Duodenal mucosa (tissue), 2 donors: ENCODE data around the gene RBM8A.

Experiments used
- H3K27ac ChIP-seq: one replicate; pipeline ENCODE4 v1.7.0; 2013; ENCODE audit warnings: low read depth, low read length
- H3K27me3 ChIP-seq, 2 donors: one replicate each; pipeline ENCODE4 v1.7.0; 2013; ENCODE audit warnings: low read length in 2 of 2, control low read depth in 1 of 2; ENCODE audit not compliant: insufficient read depth in 2 of 2, control insufficient read depth in 1 of 2
- H3K36me3 ChIP-seq, 2 donors: one replicate each; pipeline ENCODE4 v1.7.0; 2013; ENCODE audit warnings: low read length in 2 of 2, control low read depth in 1 of 2; ENCODE audit not compliant: insufficient read depth in 2 of 2, control insufficient read depth in 1 of 2
- H3K4me1 ChIP-seq, 2 donors: one replicate each; pipeline ENCODE4 v1.7.0; 2013; ENCODE audit warnings: low read length in 2 of 2, control low read depth in 1 of 2; ENCODE audit not compliant: insufficient read depth in 2 of 2, control insufficient read depth in 1 of 2
- H3K4me3 ChIP-seq, 2 donors: one replicate each; pipeline ENCODE4 v1.7.0; 2013; ENCODE audit warnings: low read length in 2 of 2, low read depth in 1 of 2
- H3K9ac ChIP-seq, 2 donors: one replicate each; pipeline ENCODE4 v1.7.0; 2013; ENCODE audit warnings: low read length in 2 of 2, low read depth in 1 of 2
- H3K9me3 ChIP-seq, 2 donors: one replicate each; pipeline ENCODE4 v1.7.0; 2013; ENCODE audit warnings: low read length in 2 of 2, control low read depth in 1 of 2; ENCODE audit not compliant: control insufficient read depth in 1 of 2

RBM8A gene

GRCh38 chr1:145885738-145886287, 41.5 kb downstream of the RBM8A start, which contains the start of gene ANKRD35:
Gene ANKRD35 (minus strand): TSS chr1:145885866. CDS start chr1:145885758, 108 bp downstream.
- H3K4me3 ChIP-seq, result peak within 1 kb of the TSS; percentile 76 to 81
- no peak within 1 kb of the TSS for H3K9ac ChIP-seq
- no peaks in the 10 kb centered on the region for H3K9me3 ChIP-seq
- peaks cover 9 to 12% of the 10 kb centered on the region in 2 donors for H3K4me1 ChIP-seq
- no peak within 1 kb of the TSS for H3K27ac ChIP-seq
- H3K36me3 ChIP-seq, result no peaks in the 10 kb centered on the region
- H3K27me3 ChIP-seq, result peaks cover 10 to 18% of the 10 kb centered on the region in 2 donors

- peaks cover 10 to 18% of the 10 kb centered on the region in 2 donors for H3K27me3 ChIP-seq
- H3K36me3 ChIP-seq, result no peaks in the 10 kb centered on the region
- peaks cover 5 to 7% of the 10 kb centered on the region in 2 donors for H3K4me1 ChIP-seq
- no peak overlapping the region for H3K27ac ChIP-seq
- H3K9ac ChIP-seq, result no peak overlapping the region
- no peak overlapping the region for H3K4me3 ChIP-seq
- no peaks in the 10 kb centered on the region for H3K9me3 ChIP-seq
Measured at GRCh38 chr1:145884675-145885074, 42.6 kb downstream of the RBM8A start.

DNA sequence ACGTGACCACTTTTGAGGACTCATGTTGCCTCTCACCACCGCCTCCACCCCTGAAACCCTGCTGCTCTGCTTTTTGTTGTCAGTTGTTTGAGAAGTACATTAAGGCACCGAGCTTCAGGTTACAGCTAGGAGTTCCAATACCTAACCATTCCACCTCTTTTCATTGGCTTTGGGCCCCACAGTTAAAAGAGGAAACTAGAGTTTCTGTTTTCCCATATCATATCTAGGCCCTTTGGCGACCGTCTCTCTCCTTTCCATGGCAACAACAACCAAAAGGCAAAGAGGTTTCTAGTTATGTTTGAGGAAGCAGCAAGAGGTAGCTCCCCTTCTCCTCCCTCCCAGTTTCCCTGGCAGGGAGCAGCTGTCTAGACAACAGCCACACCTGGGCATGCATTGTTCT, 47.5 kb downstream of the RBM8A start:
- no peak overlapping the region for H3K9ac ChIP-seq
- H3K36me3 ChIP-seq, result no peaks in the 10 kb centered on the region
- H3K27me3 ChIP-seq, result peaks cover 2 to 12% of the 10 kb centered on the region in 2 donors
- H3K4me3 ChIP-seq, result no peak overlapping the region
- H3K4me1 ChIP-seq, result no peaks in the 10 kb centered on the region
- H3K27ac ChIP-seq, result no peak overlapping the region
- no peaks in the 10 kb centered on the region for H3K9me3 ChIP-seq

- Histone ChIP-seq H3K27me3 (peaks cover 0 to 3% of the 10 kb centered on the region in 2 donors), H3K36me3 (no peaks in the 10 kb centered on the region), H3K27ac (no peak overlapping the region), H3K9me3 (no peaks in the 10 kb centered on the region), H3K9ac (no peak overlapping the region), H3K4me3 (no peak overlapping the region), H3K4me1 (no peaks in the 10 kb centered on the region)
Measured at GRCh38 chr1:145878724-145879123, 48.6 kb downstream of the RBM8A start.

DNA sequence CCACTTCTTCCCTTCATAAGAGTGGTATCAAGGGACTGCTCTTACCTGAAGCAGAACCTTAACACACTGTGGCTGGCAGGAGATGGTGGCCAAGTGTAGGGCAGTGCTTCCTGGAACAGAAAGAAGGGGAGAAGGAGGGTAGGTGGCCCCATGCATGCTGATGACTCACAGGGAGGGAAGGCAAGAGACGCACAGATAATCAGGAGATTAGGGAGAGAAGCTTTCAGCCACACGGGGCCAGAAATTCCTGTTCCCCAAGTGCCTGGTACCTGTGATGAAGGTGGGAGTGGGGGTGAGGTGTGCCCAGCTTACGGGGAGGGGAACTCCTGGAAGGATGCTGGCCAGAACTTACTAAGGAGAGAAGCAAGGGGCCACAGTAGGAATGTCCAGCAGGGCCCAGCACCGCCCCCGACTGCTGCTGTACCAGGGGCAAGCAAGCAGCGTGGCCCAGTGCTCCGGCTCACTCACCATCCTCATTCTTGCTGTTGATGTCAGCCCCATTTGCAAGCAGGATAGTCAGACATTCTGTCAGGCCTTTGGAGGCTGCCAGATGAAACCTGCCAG, 49.3 kb downstream of the RBM8A start:
- no peak overlapping the region for H3K4me3 ChIP-seq
- H3K36me3 ChIP-seq, result no peaks in the 10 kb centered on the region
- no peaks in the 10 kb centered on the region for H3K27me3 ChIP-seq
- H3K9me3 ChIP-seq, result no peaks in the 10 kb centered on the region
- H3K27ac ChIP-seq, result no peak overlapping the region
- no peaks in the 10 kb centered on the region for H3K4me1 ChIP-seq
- no peak overlapping the region for H3K9ac ChIP-seq

DNA sequence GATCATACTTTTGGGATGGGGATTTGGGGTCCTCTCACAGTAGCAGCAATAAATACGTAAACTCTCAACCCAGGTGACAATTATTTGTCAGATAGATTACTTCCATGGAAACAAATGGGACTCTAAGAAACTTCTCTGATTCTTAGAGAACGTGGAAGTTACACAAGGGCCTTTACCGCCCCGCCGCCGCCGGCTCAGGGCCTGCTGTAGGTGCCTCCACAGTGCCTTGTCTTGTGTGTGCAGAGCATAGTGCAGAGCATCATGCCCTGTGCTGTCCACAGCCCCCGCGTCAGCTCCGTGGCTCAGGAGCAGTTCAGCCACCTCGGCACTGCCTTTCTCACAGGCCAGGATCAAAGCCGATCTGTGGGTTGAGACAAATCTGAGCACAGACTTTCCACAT, 52.6 kb downstream of the RBM8A start:
- Histone ChIP-seq H3K27me3 (peaks cover 5 to 6% of the 10 kb centered on the region in 2 donors), H3K4me3 (no peak overlapping the region), H3K36me3 (no peaks in the 10 kb centered on the region), H3K9me3 (no peaks in the 10 kb centered on the region), H3K4me1 (peaks cover 5 to 7% of the 10 kb centered on the region in 2 donors), H3K9ac (no peak overlapping the region), H3K27ac (no peak overlapping the region)

DNA sequence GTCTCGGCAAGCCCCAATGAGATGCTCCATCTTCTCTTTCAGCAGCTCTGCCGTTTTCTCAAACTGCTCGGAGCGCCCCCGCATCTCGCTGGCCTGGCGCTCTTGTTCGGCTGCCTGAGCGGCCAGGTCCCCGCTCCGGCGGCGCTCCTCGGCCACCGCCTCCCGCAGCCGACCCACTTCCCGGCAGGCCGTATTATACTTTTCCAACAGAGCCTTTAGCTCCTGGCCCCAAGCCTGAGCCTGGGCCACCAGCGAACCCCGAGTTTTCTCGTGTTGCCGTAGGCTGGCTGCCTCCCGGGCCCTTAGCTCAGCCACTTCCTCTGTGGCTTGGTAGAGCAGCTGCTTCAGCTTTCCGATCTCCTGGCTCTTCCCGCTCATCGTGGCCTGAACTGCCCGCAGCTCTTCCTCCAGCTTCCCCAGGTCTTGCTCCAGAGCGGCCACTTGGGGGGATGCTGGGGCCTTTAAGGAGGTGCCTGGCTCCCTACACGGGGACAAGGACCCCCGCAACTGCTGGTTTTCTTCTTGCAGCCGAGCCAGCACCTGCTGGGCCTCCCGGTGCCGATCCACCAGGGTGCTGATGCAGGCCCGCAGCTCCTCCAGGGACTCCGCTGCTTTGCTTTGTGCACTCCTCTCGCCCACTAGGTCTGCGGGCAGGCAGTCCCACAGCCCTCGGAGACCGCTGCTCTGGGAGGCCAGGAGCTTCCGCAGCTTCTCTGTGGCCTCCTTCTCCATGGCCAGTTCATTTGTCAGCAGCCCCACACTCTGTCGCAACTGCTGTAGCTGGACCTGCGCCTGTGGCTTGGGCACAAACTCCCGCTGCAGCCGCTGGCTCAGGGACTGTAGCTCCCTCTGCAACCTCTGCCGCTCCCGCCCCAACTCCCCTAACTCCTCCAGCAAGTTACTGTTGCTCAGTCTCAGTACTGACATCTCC, 55.0 kb downstream of the RBM8A start:
- Histone ChIP-seq H3K9me3 (no peaks in the 10 kb centered on the region), H3K36me3 (no peaks in the 10 kb centered on the region), H3K27ac (no peak overlapping the region), H3K27me3 (peaks cover 5 to 6% of the 10 kb centered on the region in 2 donors), H3K4me1 (peaks cover 5 to 7% of the 10 kb centered on the region in 2 donors), H3K4me3 (peak overlapping the region; percentile 60 to 69), H3K9ac (peak overlapping the region; percentile 46 to 70)
